SU-DHL-6 (cell line): ENCODE data around the gene SPINDOC.
"Not testable (repeated sequence)": the region's sequence is repeated elsewhere in the genome, so short reads cannot be mapped to it uniquely, and the experiment has no call there.

Source experiments
- H2AFZ ChIP-seq: fragments of 200-600 bp; sonication (generic); 2 replicates; pipeline ENCODE4 v1.6.1; 2014; ENCODE audit warnings: low read depth, mild to moderate bottlenecking, moderate library complexity, mixed read lengths, antibody characterized with exemption, low read length; ENCODE audit not compliant: severe bottlenecking
- H3F3A ChIP-seq: fragments of 200-600 bp; shearing (Covaris generic); 2 replicates; pipeline ENCODE4 v1.6.0; 2016; ENCODE audit warnings: antibody characterized with exemption, mild to moderate bottlenecking; ENCODE audit not compliant: insufficient read depth
- H3K27ac ChIP-seq: fragments of 200-600 bp; sonication (generic); 2 replicates; pipeline ENCODE4 v1.5.1; 2016; ENCODE audit warnings: low read depth, mild to moderate bottlenecking, low read length, moderate library complexity, mixed read lengths
- H3K27me3 ChIP-seq: fragments of 200-600 bp; sonication (generic), shearing (Covaris generic); 2 replicates; pipeline ENCODE4 v1.6.0; 2014; ENCODE audit warnings: mild to moderate bottlenecking, low read length
- H3K36me3 ChIP-seq: fragments of 200-600 bp; sonication (generic); 2 replicates; pipeline ENCODE4 v1.6.1; 2014; ENCODE audit warnings: mild to moderate bottlenecking, low read length, mixed read lengths
- H3K4me2 ChIP-seq: fragments of 300-600, 200-600 bp; shearing (Covaris generic), sonication (generic); 2 replicates; pipeline ENCODE4 v1.6.0; 2014; ENCODE audit warnings: low read length, low read depth, mild to moderate bottlenecking; ENCODE audit not compliant: poor library complexity, severe bottlenecking
- H3K4me3 ChIP-seq: fragments of 200-600 bp; sonication (generic); 2 replicates; pipeline ENCODE4 v1.5.1; 2014; ENCODE audit warnings: antibody characterized with exemption, low read length, mild to moderate bottlenecking, mixed read lengths; ENCODE audit not compliant: insufficient read depth, poor library complexity, severe bottlenecking
- H3K79me2 ChIP-seq: fragments of 200-600 bp; sonication (generic); 2 replicates; pipeline ENCODE4 v1.6.1; 2014; ENCODE audit warnings: mild to moderate bottlenecking, low read length, moderate library complexity; ENCODE audit not compliant: insufficient read depth
- H3K9ac ChIP-seq: fragments of 200-600 bp; sonication (generic); 2 replicates; pipeline ENCODE4 v1.7.0; 2014; ENCODE audit warnings: mild to moderate bottlenecking, low read length
- H3K9me2 ChIP-seq: fragments of 200-600 bp; sonication (generic); replicated peaks from 2 replicates; pipeline ENCODE4 v1.6.1; 2014; ENCODE audit warnings: low read length; ENCODE audit not compliant: insufficient read depth
- H3K9me3 ChIP-seq: fragments of 200-600 bp; sonication (generic); 2 replicates; pipeline ENCODE4 v1.6.1; 2014; ENCODE audit warnings: low read length, mixed read lengths; ENCODE audit not compliant: insufficient read depth
- H4K20me1 ChIP-seq: fragments of 200-600 bp; sonication (generic); 2 replicates; pipeline ENCODE4 v1.6.1; 2014; ENCODE audit warnings: low read depth, mild to moderate bottlenecking, antibody characterized with exemption, low read length, moderate library complexity, mixed read lengths
- EZH2phosphoT487 ChIP-seq: fragments of 200-600 bp; sonication (generic), shearing (Covaris generic); conservative IDR thresholded peaks from 2 replicates; pipeline ENCODE4 v1.6.1; 2018; ENCODE audit warnings: mild to moderate bottlenecking, antibody characterized with exemption, low read length, moderate library complexity, mixed read lengths
- TF ChIP-seq, protein P1 (sequence below): fragments of 200-600 bp; sonication (generic); IDR thresholded peaks from one replicate; pipeline ENCODE4 v1.5.1; 2017; ENCODE audit warnings: antibody characterized with exemption, mild to moderate bottlenecking, low read length, moderate library complexity; ENCODE audit not compliant: insufficient read depth, poor library complexity, severe bottlenecking

Gene SPINDOC

GRCh38 chr11:63855975-63856374 is 42.7 kb downstream of the SPINDOC start:
- H3K27ac ChIP-seq, result no peak overlapping the region

DNA sequence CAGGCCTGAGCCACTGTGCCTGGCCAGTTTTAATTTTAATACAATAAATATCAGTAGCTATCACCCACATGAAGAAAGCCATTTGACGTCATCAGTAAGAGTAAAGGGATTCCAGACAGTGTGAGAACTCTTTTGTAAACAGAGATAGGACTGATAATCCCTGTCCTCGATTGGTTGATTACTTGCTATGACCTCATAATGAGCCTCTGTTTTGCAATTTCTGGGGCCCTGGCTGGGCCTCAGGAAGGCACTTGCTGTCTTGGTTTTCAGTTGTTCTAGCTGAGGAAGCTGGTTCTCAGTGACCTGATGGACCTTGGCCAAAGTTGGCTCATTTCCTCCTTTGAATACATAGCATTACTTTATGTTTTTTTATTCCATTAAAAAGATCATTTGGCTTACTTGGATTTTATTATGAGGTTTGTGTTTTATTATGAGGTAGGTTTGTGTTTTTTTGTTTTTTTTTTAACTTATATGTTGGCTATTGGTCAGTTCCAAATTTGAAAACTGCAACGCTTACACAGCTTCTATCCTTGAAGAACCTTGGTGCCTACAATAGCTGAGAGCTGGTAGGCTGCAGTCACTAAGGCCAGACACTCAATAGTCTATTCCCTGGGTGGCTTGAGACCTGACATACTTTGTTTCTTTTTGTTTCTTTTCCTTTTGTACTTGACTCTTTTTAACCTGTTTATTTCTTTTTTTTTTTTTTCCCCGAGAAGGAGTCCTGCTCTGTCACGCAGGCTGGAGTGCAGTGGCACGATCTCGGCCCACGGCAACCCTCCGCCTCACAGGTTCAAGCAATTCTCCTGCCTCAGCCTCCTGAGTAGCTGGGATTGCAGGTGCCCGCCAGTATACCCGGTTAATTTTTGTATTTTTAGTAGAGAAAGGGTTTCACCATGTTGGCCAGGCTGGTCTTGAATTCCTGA is 45.6 kb downstream of the SPINDOC start:
- Histone ChIP-seq H3K27ac (no peak overlapping the region), H4K20me1 (peaks cover 3% of the 10 kb centered on the region; the same call in 1 of the 2 replicates), H2AFZ (no peak overlapping the region), H3K4me2 (no peak overlapping the region), H3K4me3 (no peak overlapping the region), H3K36me3 (no peaks in the 10 kb centered on the region), H3K9me2 (no peaks in the 10 kb centered on the region), H3K9me3 (no peaks in the 10 kb centered on the region), H3K27me3 (no peaks in the 10 kb centered on the region), H3K79me2 (peaks cover 68% of the 10 kb centered on the region), H3K9ac (no peak overlapping the region), H3F3A (peaks cover 7% of the 10 kb centered on the region; the same call in 1 of the 2 replicates)
- TF ChIP-seq, protein P1, sequence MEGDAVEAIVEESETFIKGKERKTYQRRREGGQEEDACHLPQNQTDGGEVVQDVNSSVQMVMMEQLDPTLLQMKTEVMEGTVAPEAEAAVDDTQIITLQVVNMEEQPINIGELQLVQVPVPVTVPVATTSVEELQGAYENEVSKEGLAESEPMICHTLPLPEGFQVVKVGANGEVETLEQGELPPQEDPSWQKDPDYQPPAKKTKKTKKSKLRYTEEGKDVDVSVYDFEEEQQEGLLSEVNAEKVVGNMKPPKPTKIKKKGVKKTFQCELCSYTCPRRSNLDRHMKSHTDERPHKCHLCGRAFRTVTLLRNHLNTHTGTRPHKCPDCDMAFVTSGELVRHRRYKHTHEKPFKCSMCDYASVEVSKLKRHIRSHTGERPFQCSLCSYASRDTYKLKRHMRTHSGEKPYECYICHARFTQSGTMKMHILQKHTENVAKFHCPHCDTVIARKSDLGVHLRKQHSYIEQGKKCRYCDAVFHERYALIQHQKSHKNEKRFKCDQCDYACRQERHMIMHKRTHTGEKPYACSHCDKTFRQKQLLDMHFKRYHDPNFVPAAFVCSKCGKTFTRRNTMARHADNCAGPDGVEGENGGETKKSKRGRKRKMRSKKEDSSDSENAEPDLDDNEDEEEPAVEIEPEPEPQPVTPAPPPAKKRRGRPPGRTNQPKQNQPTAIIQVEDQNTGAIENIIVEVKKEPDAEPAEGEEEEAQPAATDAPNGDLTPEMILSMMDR, result no peak
- TF ChIP-seq EZH2phosphoT487, result no peak

More at GRCh38 chr11:63855975-63856374, 42.7 kb downstream of the SPINDOC start:
- Histone ChIP-seq H4K20me1 (peaks cover 3% of the 10 kb centered on the region; the same call in 1 of the 2 replicates), H3K4me3 (no peak overlapping the region), H2AFZ (no peak overlapping the region), H3F3A (peaks cover 15% of the 10 kb centered on the region), H3K9me2 (no peaks in the 10 kb centered on the region), H3K36me3 (peaks cover 4% of the 10 kb centered on the region; the same call in 1 of the 2 replicates), H3K27me3 (no peaks in the 10 kb centered on the region), H3K9ac (no peak overlapping the region), H3K79me2 (peaks cover 82% of the 10 kb centered on the region), H3K4me2 (no peak overlapping the region), H3K9me3 (no peaks in the 10 kb centered on the region)
- no peak for TF ChIP-seq EZH2phosphoT487
- TF ChIP-seq, protein P1, result no peak

DNA sequence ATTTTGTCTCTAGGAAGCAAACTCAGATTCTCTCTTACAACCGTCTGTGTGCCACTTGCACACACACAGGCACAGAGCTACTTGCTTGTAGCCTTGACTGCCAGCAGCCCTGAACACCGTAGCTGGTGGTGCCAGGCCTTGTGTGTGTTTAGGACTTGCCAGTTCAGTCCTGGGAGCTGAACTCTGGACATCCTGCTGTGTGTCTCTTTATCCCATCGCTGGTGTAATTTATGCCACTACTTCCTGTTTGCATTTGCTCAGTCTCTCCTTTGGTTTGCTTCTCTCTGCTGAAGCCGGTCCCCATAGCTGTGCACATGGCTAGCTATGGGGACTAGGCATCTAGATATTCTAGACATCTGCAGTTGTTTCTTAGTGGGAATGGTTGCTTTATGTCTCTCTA is 49.7 kb downstream of the SPINDOC start:
- Histone ChIP-seq H3K27ac (no peak overlapping the region), H3F3A (no peaks in the 10 kb centered on the region), H3K36me3 (no peaks in the 10 kb centered on the region), H3K9me2 (no peaks in the 10 kb centered on the region), H4K20me1 (peaks cover 3% of the 10 kb centered on the region; the same call in 1 of the 2 replicates), H2AFZ (no peak overlapping the region), H3K79me2 (peaks cover 70% of the 10 kb centered on the region), H3K4me3 (no peak overlapping the region), H3K9ac (no peak overlapping the region), H3K27me3 (no peaks in the 10 kb centered on the region), H3K4me2 (no peak overlapping the region), H3K9me3 (no peaks in the 10 kb centered on the region)
- TF ChIP-seq EZH2phosphoT487, result no peak
- TF ChIP-seq, protein P1, result no peak

DNA sequence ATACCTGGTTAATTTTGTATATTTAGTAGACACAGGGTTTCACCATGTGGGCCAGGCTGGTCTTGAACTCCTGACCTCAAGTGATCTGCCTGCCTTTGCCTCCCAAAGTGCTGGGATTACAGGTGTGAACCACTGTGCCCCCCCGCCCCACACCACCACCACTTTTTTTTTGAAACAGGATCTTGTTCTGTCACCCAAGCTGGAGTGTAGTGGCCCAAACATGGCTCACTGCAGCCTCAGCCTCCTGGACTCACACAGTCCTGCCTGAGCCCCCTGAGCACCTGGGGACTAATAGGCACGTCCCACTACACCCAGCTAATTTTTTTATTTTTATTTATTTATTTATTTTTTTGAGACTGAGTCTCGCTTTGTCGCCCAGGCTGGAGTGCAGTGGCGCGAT is 50.4 kb downstream of the SPINDOC start:
- not testable (repeated sequence) for H4K20me1 ChIP-seq, H3K9me2 ChIP-seq, H3K9me3 ChIP-seq, H3K4me3 ChIP-seq, H3K4me2 ChIP-seq, H3K36me3 ChIP-seq, H3K27me3 ChIP-seq, H3F3A ChIP-seq, H3K27ac ChIP-seq, H2AFZ ChIP-seq, H3K9ac ChIP-seq
- H3K79me2 ChIP-seq, result peaks cover 70% of the 10 kb centered on the region
